ENCODE data around the gene DGCR8.

DNA sequence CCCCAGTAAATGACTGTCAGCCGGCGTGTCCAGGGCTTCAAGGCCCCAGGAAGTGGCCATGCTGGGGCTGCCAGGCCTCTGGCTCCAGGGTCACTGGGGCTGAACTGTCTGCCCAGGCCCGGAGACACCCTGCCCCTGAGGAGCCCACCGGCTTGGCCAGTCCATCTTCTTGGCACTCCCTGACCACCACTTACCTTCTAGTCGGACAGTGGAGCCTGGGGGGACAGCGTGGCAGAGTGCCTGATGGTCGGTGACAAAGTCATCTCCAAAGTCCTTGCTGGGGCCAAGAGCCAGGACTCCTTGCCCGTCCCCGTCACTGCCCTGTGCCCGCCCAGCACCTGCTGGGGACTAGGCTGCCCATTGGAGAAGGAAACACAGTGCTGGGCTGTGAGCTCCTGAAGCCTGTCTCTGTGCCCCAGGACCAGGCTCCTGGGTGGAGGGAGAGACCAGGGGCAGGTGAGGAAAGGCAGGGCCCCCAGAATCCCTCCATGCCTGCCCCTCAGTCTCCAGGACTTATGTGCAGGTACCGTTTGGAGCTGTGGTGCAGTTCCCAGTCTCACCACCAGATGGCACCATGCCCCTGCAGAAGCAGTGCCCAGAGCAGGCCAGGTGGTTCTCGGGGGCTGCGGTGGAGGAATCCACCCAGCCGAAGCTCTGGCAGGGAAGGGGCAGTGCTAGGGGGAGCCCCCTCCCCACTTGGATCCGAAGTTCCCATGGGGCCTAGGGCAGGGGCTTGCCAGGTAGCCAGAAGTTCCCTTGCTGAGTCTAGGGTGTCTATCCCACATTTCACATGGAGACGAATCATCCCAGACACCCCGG is 76.8 kb downstream of the DGCR8 start:
- TF ChIP-seq ZNF384 (IDR thresholded peaks at IDR 0.05) (no peak), FOXK2 (IDR thresholded peaks at IDR 0.05) (no peak), FOXM1 (IDR thresholded peaks at IDR 0.05; ENCODE audit: borderline replicate concordance) (no peak; the same call in 1 of the 2 replicates), NFRKB (IDR thresholded peaks at IDR 0.05) (no peak)
